SU-DHL-6 (cell line): ENCODE measurements around the gene NLRP3.

ENCODE experiments used
- H2AFZ ChIP-seq: fragments of 200-600 bp; sonication (generic); 2 replicates; pipeline ENCODE4 v1.6.1; 2014; ENCODE audit warnings: low read depth, mild to moderate bottlenecking, moderate library complexity, mixed read lengths, antibody characterized with exemption, low read length; ENCODE audit not compliant: severe bottlenecking
- H3F3A ChIP-seq: fragments of 200-600 bp; shearing (Covaris generic); 2 replicates; pipeline ENCODE4 v1.6.0; 2016; ENCODE audit warnings: antibody characterized with exemption, mild to moderate bottlenecking; ENCODE audit not compliant: insufficient read depth
- H3K27ac ChIP-seq: fragments of 200-600 bp; sonication (generic); 2 replicates; pipeline ENCODE4 v1.5.1; 2016; ENCODE audit warnings: low read depth, mild to moderate bottlenecking, low read length, moderate library complexity, mixed read lengths
- H3K27me3 ChIP-seq: fragments of 200-600 bp; sonication (generic), shearing (Covaris generic); 2 replicates; pipeline ENCODE4 v1.6.0; 2014; ENCODE audit warnings: mild to moderate bottlenecking, low read length
- H3K36me3 ChIP-seq: fragments of 200-600 bp; sonication (generic); 2 replicates; pipeline ENCODE4 v1.6.1; 2014; ENCODE audit warnings: mild to moderate bottlenecking, low read length, mixed read lengths
- H3K4me2 ChIP-seq: fragments of 300-600, 200-600 bp; shearing (Covaris generic), sonication (generic); 2 replicates; pipeline ENCODE4 v1.6.0; 2014; ENCODE audit warnings: low read length, low read depth, mild to moderate bottlenecking; ENCODE audit not compliant: poor library complexity, severe bottlenecking
- H3K4me3 ChIP-seq: fragments of 200-600 bp; sonication (generic); 2 replicates; pipeline ENCODE4 v1.5.1; 2014; ENCODE audit warnings: antibody characterized with exemption, low read length, mild to moderate bottlenecking, mixed read lengths; ENCODE audit not compliant: insufficient read depth, poor library complexity, severe bottlenecking
- H3K79me2 ChIP-seq: fragments of 200-600 bp; sonication (generic); 2 replicates; pipeline ENCODE4 v1.6.1; 2014; ENCODE audit warnings: mild to moderate bottlenecking, low read length, moderate library complexity; ENCODE audit not compliant: insufficient read depth
- H3K9ac ChIP-seq: fragments of 200-600 bp; sonication (generic); 2 replicates; pipeline ENCODE4 v1.7.0; 2014; ENCODE audit warnings: mild to moderate bottlenecking, low read length
- H3K9me2 ChIP-seq: fragments of 200-600 bp; sonication (generic); replicated peaks from 2 replicates; pipeline ENCODE4 v1.6.1; 2014; ENCODE audit warnings: low read length; ENCODE audit not compliant: insufficient read depth
- H3K9me3 ChIP-seq: fragments of 200-600 bp; sonication (generic); 2 replicates; pipeline ENCODE4 v1.6.1; 2014; ENCODE audit warnings: low read length, mixed read lengths; ENCODE audit not compliant: insufficient read depth
- H4K20me1 ChIP-seq: fragments of 200-600 bp; sonication (generic); 2 replicates; pipeline ENCODE4 v1.6.1; 2014; ENCODE audit warnings: low read depth, mild to moderate bottlenecking, antibody characterized with exemption, low read length, moderate library complexity, mixed read lengths
- CTCF ChIP-seq: fragments of 200-600 bp; sonication (generic); IDR thresholded peaks from one replicate; pipeline ENCODE4 v1.5.1; 2017; ENCODE audit warnings: antibody characterized with exemption, mild to moderate bottlenecking, low read length, moderate library complexity; ENCODE audit not compliant: insufficient read depth, poor library complexity, severe bottlenecking
- EZH2phosphoT487 ChIP-seq: fragments of 200-600 bp; sonication (generic), shearing (Covaris generic); conservative IDR thresholded peaks from 2 replicates; pipeline ENCODE4 v1.6.1; 2018; ENCODE audit warnings: mild to moderate bottlenecking, antibody characterized with exemption, low read length, moderate library complexity, mixed read lengths

Gene NLRP3

GRCh38 chr1:247444571-247444970 is 28.6 kb downstream of the NLRP3 start:
- H3K79me2 ChIP-seq = no peaks in the 10 kb centered on the region
- no peak overlapping the region for H2AFZ ChIP-seq
- no peak overlapping the region for H3K4me2 ChIP-seq
- H3K9me3 ChIP-seq = no peaks in the 10 kb centered on the region
- H3K27me3 ChIP-seq = no peaks in the 10 kb centered on the region
- H3K36me3 ChIP-seq = no peaks in the 10 kb centered on the region
- no peak for TF ChIP-seq EZH2phosphoT487
- no peak for TF ChIP-seq CTCF
- H3F3A ChIP-seq = no peaks in the 10 kb centered on the region
- H3K9me2 ChIP-seq = no peaks in the 10 kb centered on the region
- no peak overlapping the region for H3K4me3 ChIP-seq
- H4K20me1 ChIP-seq = no peaks in the 10 kb centered on the region
- H3K9ac ChIP-seq = no peak overlapping the region
- no peak overlapping the region for H3K27ac ChIP-seq

DNA sequence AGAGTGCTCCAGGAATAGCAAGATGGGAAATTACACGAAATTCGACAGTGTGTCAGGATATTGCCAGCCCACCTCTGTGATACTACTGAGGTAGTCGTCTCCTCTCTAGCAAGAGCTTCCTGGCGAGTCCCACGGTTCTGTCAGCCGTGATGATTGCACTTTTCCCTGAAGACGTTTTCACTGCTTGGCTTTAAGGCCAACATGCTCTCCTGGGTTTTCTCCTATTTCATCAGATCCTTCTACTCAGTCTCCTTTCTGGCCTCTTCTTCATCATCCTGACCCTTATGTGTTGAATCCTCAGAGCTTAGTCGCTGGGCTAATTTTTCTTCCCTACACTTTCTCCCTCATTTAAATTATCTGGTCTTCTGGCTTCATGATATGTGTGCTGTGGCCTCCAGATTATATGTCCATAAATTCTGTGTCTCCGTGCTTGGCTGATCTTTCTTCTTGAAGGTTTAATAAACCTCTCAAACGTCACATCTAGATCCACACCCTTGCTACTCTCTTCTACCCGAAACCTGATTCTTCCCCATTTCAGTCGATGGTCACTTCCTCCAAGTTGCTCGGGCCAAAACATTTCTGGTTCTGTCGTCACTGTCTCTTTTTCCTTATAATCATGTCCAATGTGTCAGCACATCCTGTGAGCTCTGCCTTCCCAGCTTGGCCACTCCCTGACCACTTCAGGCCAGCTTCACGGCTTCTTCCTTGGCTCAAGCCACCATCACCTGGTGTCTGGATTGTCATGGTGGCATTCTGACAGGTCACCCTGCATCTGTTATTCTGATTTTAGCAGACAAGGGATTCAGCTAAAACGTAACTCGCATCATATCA is 29.8 kb downstream of the NLRP3 start:
- H3K27me3 ChIP-seq = no peaks in the 10 kb centered on the region
- H2AFZ ChIP-seq = no peak overlapping the region
- H3K27ac ChIP-seq = no peak overlapping the region
- no peaks in the 10 kb centered on the region for H3K9me3 ChIP-seq
- H3K9me2 ChIP-seq = no peaks in the 10 kb centered on the region
- TF ChIP-seq CTCF (no peak), EZH2phosphoT487 (no peak)
- no peaks in the 10 kb centered on the region for H3F3A ChIP-seq
- H3K79me2 ChIP-seq = no peaks in the 10 kb centered on the region
- H3K4me3 ChIP-seq = no peak overlapping the region
- no peaks in the 10 kb centered on the region for H4K20me1 ChIP-seq
- H3K4me2 ChIP-seq = no peak overlapping the region
- H3K9ac ChIP-seq = no peak overlapping the region
- H3K36me3 ChIP-seq = no peaks in the 10 kb centered on the region

- Histone ChIP-seq H3K4me3 (no peak overlapping the region), H3K9me3 (no peaks in the 10 kb centered on the region), H4K20me1 (no peaks in the 10 kb centered on the region), H3K9ac (no peak overlapping the region), H3K27me3 (no peaks in the 10 kb centered on the region), H3K27ac (no peak overlapping the region), H3K79me2 (no peaks in the 10 kb centered on the region), H3F3A (no peaks in the 10 kb centered on the region), H3K36me3 (no peaks in the 10 kb centered on the region), H3K4me2 (no peak overlapping the region), H3K9me2 (no peaks in the 10 kb centered on the region), H2AFZ (no peak overlapping the region)
- TF ChIP-seq CTCF (no peak), EZH2phosphoT487 (no peak)
These were observed 31.4 kb downstream of the NLRP3 start for GRCh38 chr1:247447162-247447909.
